Keratinocyte (primary cell): ENCODE measurements around the gene SKIDA1. TPM values are rescaled to one million over a fixed set of nuclear protein-coding genes. Genes with fewer than 3 reads are reported as not detected.
A peak's percentile ranks its signal among the peaks of the same experiment; 100 is the strongest.
"Not testable (repeated sequence)": the region's sequence is repeated elsewhere in the genome, so short reads cannot be mapped to it uniquely, and the experiment has no call there.

Source experiments
- DNase-seq: peaks from one replicate; pipeline ENCODE4 v3.0.0-alpha.2; 2011; ENCODE audit warnings: low read depth, missing footprints, low spot score
- FAIRE-seq: peaks from 2 replicates; lab custom pipeline; 2011; peaks lifted over from hg19 to GRCh38; lab: Jason Lieb, UNC
- H2AFZ ChIP-seq: 2 replicates; pipeline ENCODE4 v1.6.0; 2012; ENCODE audit warnings: low read length, control low read depth, inconsistent platforms; ENCODE audit not compliant: control insufficient read depth
- H3K27ac ChIP-seq: 2 replicates; pipeline ENCODE4 v1.5.1; 2011; ENCODE audit warnings: low read length; ENCODE audit not compliant: control insufficient read depth, insufficient read depth
- H3K27me3 ChIP-seq: 3 replicates; pipeline ENCODE4 v1.6.0; 2011; ENCODE audit warnings: low read length; ENCODE audit not compliant: control insufficient read depth, insufficient read depth; ENCODE audit errors: extremely low read depth
- H3K36me3 ChIP-seq, 2 experiments: 2 replicates in 1 of 2; 3 replicates in 1 of 2; pipeline ENCODE4 v1.5.1; 2011; ENCODE audit warnings: low read length in 2 of 2, mild to moderate bottlenecking in 1 of 2; ENCODE audit not compliant: control insufficient read depth in 2 of 2, insufficient read depth in 2 of 2; ENCODE audit errors: extremely low read depth in 1 of 2
- H3K4me1 ChIP-seq: 3 replicates; pipeline ENCODE4 v1.5.1; 2011; ENCODE audit warnings: low read length; ENCODE audit not compliant: control insufficient read depth, insufficient read depth; ENCODE audit errors: extremely low read depth
- H3K4me2 ChIP-seq: 3 replicates; pipeline ENCODE4 v1.6.0; 2011; ENCODE audit warnings: low read depth, low read length; ENCODE audit not compliant: control insufficient read depth, insufficient read depth; ENCODE audit errors: extremely low read depth
- H3K4me3 ChIP-seq, 3 experiments: fragments of 200-600 bp in 1 of 3; sonication (generic) in 1 of 3; 2 replicates in 2 of 3; 3 replicates in 1 of 3; pipeline ENCODE4 v1.5.1; 2011 to 2016; ENCODE audit warnings: low read length in 3 of 3, mild to moderate bottlenecking in 3 of 3, control low read depth in 2 of 3, inconsistent platforms in 1 of 3, low read depth in 1 of 3, mixed read lengths in 1 of 3, mixed run types in 1 of 3, moderate library complexity in 1 of 3; ENCODE audit not compliant: control insufficient read depth in 2 of 3, insufficient read depth in 2 of 3; ENCODE audit errors: extremely low read depth in 1 of 3
- H3K79me2 ChIP-seq: 2 replicates; pipeline ENCODE4 v1.6.0; 2012; ENCODE audit warnings: low read length; ENCODE audit not compliant: control insufficient read depth, insufficient read depth
- H3K9ac ChIP-seq: 3 replicates; pipeline ENCODE4 v1.6.0; 2011; ENCODE audit warnings: low read length; ENCODE audit not compliant: control insufficient read depth, insufficient read depth; ENCODE audit errors: extremely low read depth
- H3K9me1 ChIP-seq: 3 replicates; pipeline ENCODE4 v1.6.0; 2011; ENCODE audit warnings: low read length; ENCODE audit not compliant: control insufficient read depth, insufficient read depth; ENCODE audit errors: extremely low read depth
- H3K9me3 ChIP-seq: 2 replicates; pipeline ENCODE4 v1.5.1; 2012; ENCODE audit warnings: low read depth, low read length; ENCODE audit not compliant: control insufficient read depth
- H4K20me1 ChIP-seq: 3 replicates; pipeline ENCODE4 v1.6.0; 2011; ENCODE audit warnings: low read length; ENCODE audit not compliant: control insufficient read depth, insufficient read depth; ENCODE audit errors: extremely low read depth
- CTCF ChIP-seq, 3 experiments: IDR thresholded peaks in 1 of 3; conservative IDR thresholded peaks in 1 of 3; optimal IDR thresholded peaks in 1 of 3; 2 replicates in 2 of 3; 3 replicates in 1 of 3; pipeline versions ENCODE3 to v1.5.1; 2011; ENCODE audit warnings: low read length in 3 of 3, mild to moderate bottlenecking in 3 of 3, moderate library complexity in 2 of 3, control low read depth in 1 of 3, inconsistent platforms in 1 of 3; ENCODE audit not compliant: insufficient read depth in 2 of 3; ENCODE audit errors: extremely low read depth in 1 of 3
- EZH2 ChIP-seq: IDR thresholded peaks from one replicate; pipeline ENCODE4 v1.6.1; 2012; ENCODE audit warnings: inconsistent platforms, mild to moderate bottlenecking, low read length, moderate library complexity
- dilution Hi-C: fragments of 300-500 bp; cut with MboI; formaldehyde crosslinking; loops from one replicate; pipeline ENCODE4 v1.7.0; 2020; ENCODE audit warnings: low sequenced_read_pairs; ENCODE audit not compliant: extremely low pct_ligation_motif_present
- polyA plus RNA-seq, 5 experiments: library from polyadenylated mRNA; depleted of rRNA in 3 of 5; stranded (reverse) in 3 of 5; stranded (forward) in 1 of 5; unstranded in 1 of 5; fragments of >200 nt; gene quantifications; 1 replicate in 1 of 5; 2 replicates in 3 of 5; 3 replicates in 1 of 5; pipeline versions ENCODE4 v1.2.1 to v1.2.3, GENCODE V29; 2011 to 2012; ENCODE audit warnings: missing spikeins in 2 of 5, low read depth in 1 of 5, low replicate concordance in 1 of 5

The SKIDA1 gene
- polyA plus RNA-seq, 1 donor (not counting 4 experiments of a cell fraction or from before 2014, with no cell fraction given): 0.13 TPM

GRCh38 chr10:21547246-21547645 lies 21.8 kb upstream of the SKIDA1 start:
- no peak for DNase-seq
- peaks cover 13 to 17% of the 10 kb centered on the region in 2 experiments for H3K36me3 ChIP-seq
- TF ChIP-seq CTCF (optimal IDR thresholded peaks at IDR 0.05 in 1 of 3, IDR thresholded peaks at IDR 0.05 in 1 of 3, conservative IDR thresholded peaks at IDR 0.05 in 1 of 3; ENCODE audit: extremely low read depth in 1 of 3, insufficient read depth in 2 of 3, low read length in 3 of 3) (no peak), EZH2 (no peak)
- no peaks in the 10 kb centered on the region for H3K9me1 ChIP-seq
- H3K27ac ChIP-seq: no peak overlapping the region
- dilution Hi-C loops: no loop called here
- no peak overlapping the region for H3K4me2 ChIP-seq
- FAIRE-seq: no peak
- H4K20me1 ChIP-seq: no peaks in the 10 kb centered on the region
- no peaks in the 10 kb centered on the region for H3K4me1 ChIP-seq
- H3K4me3 ChIP-seq: no peak overlapping the region
- H2AFZ ChIP-seq: no peak overlapping the region
- peaks cover 56% of the 10 kb centered on the region for H3K79me2 ChIP-seq
- H3K9me3 ChIP-seq: no peaks in the 10 kb centered on the region
- H3K27me3 ChIP-seq: no peaks in the 10 kb centered on the region
- no peak overlapping the region for H3K9ac ChIP-seq

- H3K4me2 ChIP-seq, H4K20me1 ChIP-seq, DNase-seq, H2AFZ ChIP-seq, H3K9me1 ChIP-seq, H3K9me3 ChIP-seq, H3K4me1 ChIP-seq, FAIRE-seq, H3K9ac ChIP-seq, dilution Hi-C loops, H3K27ac ChIP-seq, H3K27me3 ChIP-seq, H3K4me3 ChIP-seq: not testable (repeated sequence)
- Histone ChIP-seq H3K36me3 (peaks cover 18 to 23% of the 10 kb centered on the region in 2 experiments), H3K79me2 (peaks cover 58% of the 10 kb centered on the region)
These were observed 15.2 kb upstream of the SKIDA1 start for GRCh38 chr10:21540701-21541100.

GRCh38 chr10:21536874-21537273 lies 11.4 kb upstream of the SKIDA1 start:
- Histone ChIP-seq H3K9ac (no peak overlapping the region), H3K4me2 (no peak overlapping the region), H3K27ac (no peak overlapping the region), H3K9me1 (no peaks in the 10 kb centered on the region), H2AFZ (no peak overlapping the region), H3K4me3 (no peak overlapping the region), H3K4me1 (peaks cover 17% of the 10 kb centered on the region), H3K36me3 (peaks cover 7 to 9% of the 10 kb centered on the region in 2 experiments), H4K20me1 (peaks cover 2% of the 10 kb centered on the region), H3K79me2 (peaks cover 40% of the 10 kb centered on the region), H3K9me3 (no peaks in the 10 kb centered on the region), H3K27me3 (no peaks in the 10 kb centered on the region)
- TF ChIP-seq EZH2: no peak
- TF ChIP-seq CTCF (optimal IDR thresholded peaks at IDR 0.05 in 1 of 3, IDR thresholded peaks at IDR 0.05 in 1 of 3, conservative IDR thresholded peaks at IDR 0.05 in 1 of 3; ENCODE audit: extremely low read depth in 1 of 3, insufficient read depth in 2 of 3, low read length in 3 of 3): no peak
- dilution Hi-C loops: no loop called here
- DNase-seq (no peak), FAIRE-seq (no peak)

- H3K9me3 ChIP-seq, DNase-seq, H4K20me1 ChIP-seq, H3K9me1 ChIP-seq, H3K36me3 ChIP-seq, dilution Hi-C loops, H2AFZ ChIP-seq, H3K27me3 ChIP-seq, H3K27ac ChIP-seq, FAIRE-seq: not testable (repeated sequence)
- H3K4me3 ChIP-seq: peak overlapping the region in 2 of 3 experiments; percentile 59 to 74
- peak overlapping the region; percentile 83 for H3K4me2 ChIP-seq
- peaks cover 20% of the 10 kb centered on the region for H3K4me1 ChIP-seq
- peaks cover 35% of the 10 kb centered on the region for H3K79me2 ChIP-seq
- H3K9ac ChIP-seq: peak overlapping the region; percentile 72
These were observed 10.5 kb upstream of the SKIDA1 start for GRCh38 chr10:21535976-21536375.
